HG03280 (cell line): Measurements from ENCODE around the gene AUH.
"Not testable (repeated sequence)": the region's sequence is repeated elsewhere in the genome, so short reads cannot be mapped to it uniquely, and the experiment has no call there.

Source experiments
- ATAC-seq: cut with Tn5 transposase; IDR thresholded peaks from one replicate; pipeline ENCODE4 v1.9.1; 2021; ENCODE audit warnings: mild to moderate bottlenecking, moderate library complexity; ENCODE audit not compliant: unreplicated experiment

The AUH gene

DNA sequence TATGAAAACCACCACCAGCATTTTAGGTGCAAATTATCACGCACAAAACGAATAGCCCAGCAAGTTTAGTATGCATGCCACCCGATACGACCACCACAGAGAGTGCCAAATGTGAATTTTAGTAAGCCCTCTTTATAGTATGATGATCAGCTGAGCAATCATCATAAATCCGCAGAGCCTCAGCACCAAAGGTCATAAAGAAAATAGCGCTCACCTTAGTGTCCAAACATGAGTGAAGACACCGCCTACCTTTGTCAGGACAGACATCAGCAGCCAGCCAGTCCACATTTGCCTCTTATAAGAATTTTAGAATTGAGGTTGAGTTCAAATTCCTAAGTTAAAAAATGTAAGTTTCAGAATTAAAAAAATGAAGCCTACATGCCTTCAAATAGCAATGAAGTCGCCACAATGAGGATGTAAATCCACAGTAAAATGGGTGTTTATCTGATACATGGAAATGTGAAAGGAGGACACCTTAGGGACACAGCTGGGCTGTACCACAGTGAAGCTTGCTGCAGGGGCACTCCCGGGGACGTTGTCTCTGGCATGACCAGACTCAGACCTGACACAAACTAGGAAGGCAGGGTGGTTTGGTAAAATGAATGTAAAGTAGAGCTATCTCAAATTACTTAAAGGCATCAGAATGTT lies 149.0 kb downstream of the AUH start:
- ATAC-seq: no peak

GRCh38 chr9:91211919-91212318 lies 149.8 kb downstream of the AUH start:
- ATAC-seq: no peak

DNA sequence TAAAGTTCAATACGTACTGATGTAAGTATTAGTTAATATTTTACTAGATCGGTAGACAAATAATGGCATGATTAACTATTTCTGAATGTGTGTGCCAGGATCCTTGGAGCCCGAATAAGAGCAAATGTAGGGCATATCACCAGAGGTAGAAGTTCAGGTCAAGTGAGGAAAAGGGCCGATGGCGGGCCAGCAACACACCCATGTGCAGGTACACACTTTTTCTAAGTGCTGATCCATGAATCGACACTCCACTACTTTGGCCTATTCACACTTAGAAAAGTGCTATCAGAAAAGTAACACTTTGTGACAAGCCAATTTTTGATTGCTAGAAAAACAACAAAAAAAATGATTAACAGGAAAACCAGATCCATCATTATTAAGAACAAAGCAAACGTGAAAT lies 150.3 kb downstream of the AUH start:
- no peak for ATAC-seq

DNA sequence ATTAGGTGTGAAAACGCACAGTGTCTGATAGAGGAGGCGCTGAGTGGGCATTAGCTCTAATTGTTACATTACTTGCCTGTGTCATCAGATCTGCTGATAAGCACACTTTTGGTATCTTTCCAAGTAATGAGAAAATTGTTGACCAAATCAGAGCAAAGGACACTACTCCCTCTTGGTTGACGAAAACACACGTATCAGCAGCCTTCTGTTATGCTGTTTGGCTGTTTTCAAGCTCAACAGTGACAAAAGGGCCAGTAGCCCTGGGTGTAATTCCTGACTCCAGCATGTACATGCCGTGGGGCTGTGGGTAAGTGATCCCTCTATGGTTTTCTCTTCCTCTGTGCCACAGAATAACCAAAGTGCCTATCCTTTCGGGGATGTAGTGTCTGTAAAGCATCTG lies 151.4 kb downstream of the AUH start:
- no peak for ATAC-seq

DNA sequence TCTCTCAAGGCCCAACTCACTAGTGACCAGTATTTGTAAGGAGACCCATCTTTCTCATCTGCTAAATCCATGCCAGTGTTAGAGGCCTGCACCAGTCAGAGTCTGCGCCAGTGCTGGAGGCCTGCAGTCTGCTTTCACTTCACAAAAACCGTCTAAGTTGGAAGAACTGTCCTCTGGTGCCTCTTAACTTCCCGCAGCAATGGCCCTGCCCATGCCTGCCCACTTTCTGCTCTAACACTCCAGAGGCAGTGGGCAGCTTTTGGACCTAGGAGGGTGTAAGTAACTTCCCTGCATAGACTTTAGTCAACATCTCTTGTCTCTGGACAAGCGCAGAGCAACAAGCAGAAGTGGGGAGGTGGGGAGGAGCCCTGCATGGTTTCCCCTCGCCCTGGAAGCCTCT lies 152.9 kb downstream of the AUH start:
- no peak for ATAC-seq

DNA sequence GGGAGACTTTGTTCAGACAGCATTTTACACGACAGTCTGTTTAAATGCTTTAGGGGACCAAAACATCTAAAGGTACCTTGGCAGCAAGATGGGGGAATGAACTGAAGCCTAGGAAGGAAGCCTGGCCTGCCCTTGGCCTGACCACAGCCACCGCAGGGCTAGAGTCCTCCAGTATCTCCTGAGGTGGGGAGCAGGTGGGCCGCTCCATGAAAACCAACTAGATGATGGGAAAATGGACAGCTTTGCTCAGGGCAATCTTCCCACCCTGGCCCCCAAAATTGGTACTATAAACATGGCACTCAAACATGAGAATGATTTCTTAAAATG lies 153.3 kb downstream of the AUH start:
- ATAC-seq: no peak

DNA sequence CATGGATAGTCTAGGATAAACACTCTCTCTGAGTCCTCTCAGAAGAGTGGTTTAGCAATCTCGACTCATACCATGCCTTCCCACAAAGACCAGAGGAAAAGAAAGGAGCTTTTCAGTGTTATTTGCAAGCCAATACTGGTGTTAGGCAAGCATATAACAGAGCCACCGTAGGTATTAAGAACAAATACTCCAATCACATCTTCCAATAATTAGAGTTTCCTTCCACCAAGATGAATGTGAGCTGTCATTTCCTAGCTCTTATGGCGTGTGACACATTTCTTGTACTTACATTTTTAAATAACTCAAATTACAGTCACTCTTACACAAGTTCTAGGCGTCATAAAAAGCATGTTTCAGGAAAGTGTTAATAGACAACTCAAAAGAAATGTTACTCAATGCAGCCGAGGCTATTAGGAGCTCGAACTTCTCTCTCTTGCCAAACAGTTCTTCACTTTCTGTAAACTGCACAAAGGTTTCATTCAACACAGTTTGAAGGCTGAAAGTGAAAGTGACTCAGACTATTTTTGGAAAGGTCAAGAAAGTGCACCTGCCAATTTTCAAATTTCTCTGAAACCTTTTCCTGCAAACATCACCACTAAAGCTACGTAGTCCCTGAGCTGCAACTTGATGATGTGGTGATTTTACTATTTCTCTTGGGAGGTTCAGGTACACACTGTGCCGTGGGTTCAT lies 153.8 kb downstream of the AUH start:
- peak; percentile 69 for ATAC-seq

GRCh38 chr9:91207397-91207728 lies 154.4 kb downstream of the AUH start:
- no peak for ATAC-seq

GRCh38 chr9:91206806-91207205 lies 154.9 kb downstream of the AUH start:
- ATAC-seq: no peak

GRCh38 chr9:91202736-91203283 lies 158.9 kb downstream of the AUH start:
- no peak for ATAC-seq

DNA sequence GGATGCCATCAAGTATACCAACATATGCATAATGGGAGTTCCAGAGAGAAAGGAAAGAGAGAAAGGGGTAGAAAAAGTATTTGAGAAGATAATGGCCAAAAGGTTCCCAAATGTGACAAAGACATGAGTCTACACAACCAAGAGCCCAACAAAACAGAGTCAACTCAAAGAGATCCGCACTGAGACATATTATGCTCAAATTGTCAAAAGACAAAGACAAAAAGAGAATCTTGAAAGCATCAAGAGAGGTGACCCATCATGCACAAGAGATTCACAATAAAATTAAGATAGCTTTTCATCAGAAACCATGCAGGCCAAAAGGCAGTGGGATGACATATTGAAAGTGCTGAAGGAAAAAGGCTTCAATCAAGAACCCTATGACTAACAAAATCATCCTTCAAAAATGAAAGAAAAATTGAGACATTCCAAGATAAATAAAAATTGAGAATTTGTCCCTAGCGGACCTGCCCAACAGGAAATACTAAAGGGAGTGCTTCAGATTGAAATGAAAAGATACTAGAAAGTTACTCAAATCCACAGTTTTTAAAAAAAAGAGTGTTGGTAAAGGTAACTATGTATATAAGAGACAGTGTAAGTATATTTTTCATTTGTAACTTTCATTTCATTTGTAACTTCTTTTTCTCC lies 160.9 kb downstream of the AUH start:
- ATAC-seq: no peak

DNA sequence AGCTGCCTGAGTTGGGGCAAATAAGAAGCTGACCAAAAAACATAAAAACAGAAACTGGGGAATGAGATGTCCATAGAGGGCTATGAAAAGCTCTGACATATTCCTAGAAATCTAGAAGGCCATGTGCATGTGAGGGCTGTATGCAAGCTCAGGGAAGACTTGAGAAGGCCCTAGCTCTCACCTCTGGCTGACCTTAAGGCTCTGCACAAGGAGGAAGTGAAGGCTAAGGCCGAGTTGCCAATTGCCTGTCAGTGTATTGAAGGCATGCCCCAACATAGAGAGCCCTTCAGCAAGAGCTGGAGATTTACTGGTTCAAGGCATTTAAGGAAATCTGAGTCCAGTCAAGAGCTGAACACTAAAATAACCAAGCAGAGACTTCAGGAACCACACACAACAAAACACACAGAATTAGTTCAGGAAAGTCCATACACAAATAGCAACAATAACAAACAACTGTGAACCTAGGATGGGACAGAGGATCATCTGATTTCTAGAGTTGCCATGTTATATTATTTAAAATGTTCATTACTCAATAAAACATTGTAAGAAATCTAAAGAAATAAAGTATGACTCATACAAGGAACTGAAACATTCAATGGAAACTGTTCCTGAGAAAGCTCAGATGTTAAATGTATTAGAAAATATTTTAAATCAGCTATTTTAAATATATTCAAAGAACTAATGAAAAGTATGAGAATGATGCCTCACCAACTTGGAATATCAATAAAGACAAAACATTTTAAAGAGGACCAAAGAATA lies 161.8 kb downstream of the AUH start:
- ATAC-seq: no peak

- not testable (repeated sequence) for ATAC-seq
Measured at GRCh38 chr9:91198881-91199280, 162.8 kb downstream of the AUH start.

DNA sequence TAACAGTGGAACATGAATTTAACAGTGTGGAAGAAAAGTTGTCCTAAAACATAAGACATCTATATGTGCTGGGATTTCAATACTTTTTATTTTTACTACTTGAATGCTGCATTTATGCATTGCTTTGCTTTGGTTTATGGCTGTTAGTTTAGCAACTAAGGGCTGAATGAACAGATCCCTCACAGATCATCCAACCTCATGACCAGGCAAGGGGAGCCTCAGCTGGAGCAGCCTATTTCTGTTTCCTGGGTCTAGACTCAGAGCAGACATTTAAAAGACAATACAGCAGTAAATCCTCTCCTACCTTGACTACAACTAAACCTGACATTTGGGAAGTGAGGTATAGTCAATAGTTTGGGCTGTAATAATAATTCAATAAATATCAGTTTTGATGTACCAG lies 163.3 kb downstream of the AUH start:
- no peak for ATAC-seq

DNA sequence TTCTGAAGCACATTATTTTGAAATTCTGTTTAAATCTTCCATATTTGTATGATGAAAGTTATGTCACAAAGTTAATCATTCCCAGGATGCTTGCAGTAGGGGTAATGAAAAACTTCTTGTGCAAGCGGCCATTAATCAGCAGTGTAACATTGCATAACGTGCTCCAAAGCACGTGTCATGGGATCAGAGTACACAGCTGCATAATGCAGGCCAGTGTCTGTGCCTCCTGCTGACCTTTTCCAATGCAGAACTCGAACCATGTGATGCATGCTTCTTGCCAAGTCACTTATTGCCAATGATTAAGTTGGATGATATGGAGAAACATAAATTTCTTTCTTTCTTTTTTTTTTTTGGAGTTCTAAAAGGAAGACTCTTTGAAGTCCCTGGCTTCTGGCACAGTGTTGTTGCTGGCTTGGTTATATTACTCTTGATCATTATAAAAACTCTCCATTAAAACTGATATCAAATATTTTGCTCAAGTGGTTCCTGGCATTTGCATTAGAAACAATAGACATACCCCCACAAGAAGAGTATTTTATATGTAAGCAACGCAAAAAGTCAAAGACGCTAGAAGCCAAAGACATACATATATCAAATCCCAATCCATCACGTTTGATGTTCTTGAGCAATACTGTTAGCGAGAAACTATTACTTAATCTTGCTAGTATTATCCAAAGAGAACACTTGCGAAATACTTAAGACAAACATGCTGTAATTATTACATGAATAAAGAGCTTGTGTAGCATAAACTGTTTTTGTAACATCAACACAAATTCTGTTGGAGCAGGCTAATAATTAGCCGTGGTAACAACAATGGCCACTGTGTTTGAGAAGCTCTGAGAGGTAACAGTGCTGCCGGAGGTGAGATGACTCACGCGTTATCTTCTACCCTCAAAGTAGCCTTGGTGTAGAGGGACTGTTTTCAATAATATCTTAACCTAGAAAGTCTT lies 164.2 kb downstream of the AUH start:
- ATAC-seq: no peak

DNA sequence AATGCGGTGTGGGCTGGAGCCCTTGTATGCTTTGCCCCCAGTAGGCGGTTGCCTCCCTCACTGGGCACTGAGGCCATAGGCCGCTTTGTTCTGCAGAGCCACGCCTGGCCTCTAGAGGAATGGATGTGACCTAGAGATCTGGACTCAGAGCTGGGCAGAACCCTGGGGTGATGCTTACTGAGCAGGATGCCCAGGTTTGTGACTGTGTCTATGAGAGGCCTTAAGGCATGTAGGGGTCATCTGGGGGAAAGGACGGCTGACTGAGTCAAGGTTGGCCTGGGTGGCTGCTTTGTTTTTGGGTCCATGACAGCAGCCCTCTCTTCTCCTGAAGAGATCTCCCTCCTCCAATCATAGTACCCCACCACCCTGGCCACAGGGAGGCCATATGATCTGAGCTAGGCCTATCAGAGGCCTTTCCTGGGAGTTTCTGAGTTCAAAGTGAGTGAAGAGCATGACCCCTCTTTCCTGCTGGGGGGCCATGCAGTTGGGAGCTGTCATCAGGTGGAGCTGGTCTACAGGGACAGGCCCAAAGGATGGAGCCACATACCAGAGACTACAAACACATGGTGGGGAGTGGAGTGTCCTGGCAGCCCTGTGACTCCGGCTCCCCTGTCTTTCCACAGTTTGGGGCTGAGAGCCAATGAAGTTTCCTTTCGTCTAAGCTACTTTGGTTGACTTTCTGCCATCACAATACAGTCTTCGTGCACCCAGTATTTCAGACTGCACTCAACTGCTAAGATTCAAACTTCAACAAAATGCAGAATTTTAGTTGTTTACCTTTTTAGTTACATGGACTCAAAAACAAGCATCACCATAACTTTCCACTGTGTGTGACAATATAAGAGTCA lies 165.4 kb downstream of the AUH start:
- ATAC-seq: no peak

- no peak for ATAC-seq
Measured at GRCh38 chr9:91195372-91196012, 166.2 kb downstream of the AUH start.

DNA sequence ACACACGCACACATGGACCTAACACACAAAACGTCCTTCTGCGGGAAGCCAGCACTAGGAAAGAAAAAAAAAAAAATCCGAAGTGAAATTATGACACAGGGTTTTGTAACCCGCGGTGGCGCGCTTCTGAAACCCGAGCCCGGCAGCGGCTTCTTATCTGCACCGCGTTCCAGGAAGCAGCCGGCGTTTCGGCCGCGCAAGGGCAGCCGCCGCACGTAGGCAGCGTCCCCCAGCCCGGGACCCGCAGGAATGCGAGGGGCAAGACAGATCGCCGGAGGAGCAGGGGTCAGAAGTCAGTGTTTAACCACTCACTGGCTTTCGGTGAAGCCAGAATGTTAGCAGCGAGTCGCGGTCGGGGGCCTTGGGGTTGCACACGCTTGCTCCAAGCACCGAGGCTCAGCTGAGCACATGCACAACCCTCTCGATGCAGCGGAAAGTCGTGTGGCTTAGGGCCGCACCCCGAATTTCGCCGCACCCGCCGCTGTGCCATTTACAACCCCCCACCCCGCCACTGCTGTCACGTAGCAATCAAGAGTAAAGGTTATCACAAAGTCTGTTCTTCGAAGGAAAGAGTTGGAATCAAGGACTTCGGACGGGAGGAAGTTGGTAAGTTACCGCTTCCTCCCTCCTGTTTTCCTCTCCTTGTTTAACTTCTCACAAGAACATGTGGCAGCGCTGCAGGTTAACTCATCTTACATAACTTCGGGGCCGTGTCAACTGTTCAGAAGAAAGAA lies 167.9 kb downstream of the AUH start:
- ATAC-seq: peak; percentile 61
